MM.1S (cell line): ENCODE results near the gene EPHA2.

Experiments used
- DNase-seq: peaks from one replicate; pipeline ENCODE4 v3.0.0-alpha.2; 2015
- H2AFZ ChIP-seq: fragments of 300-600 bp; sonication (generic); 2 replicates; pipeline ENCODE4 v1.6.0; 2016; ENCODE audit warnings: antibody characterized with exemption, low read length
- H3F3A ChIP-seq: fragments of 300-600 bp; sonication (generic); 2 replicates; pipeline ENCODE4 v1.6.1; 2016; ENCODE audit warnings: mild to moderate bottlenecking, antibody characterized with exemption, low read length, moderate library complexity, mixed read lengths; ENCODE audit not compliant: insufficient read depth
- H3K27ac ChIP-seq: fragments of 300-600 bp; sonication (generic); 2 replicates; pipeline ENCODE4 v1.5.1; 2016; ENCODE audit warnings: mild to moderate bottlenecking, low read length
- H3K27me3 ChIP-seq: fragments of 300-600 bp; sonication (generic); replicated peaks from 2 replicates; pipeline ENCODE4 v1.6.0; 2016; ENCODE audit warnings: low read length; ENCODE audit not compliant: insufficient read depth
- H3K36me3 ChIP-seq: fragments of 300-600 bp; sonication (generic); replicated peaks from 2 replicates; pipeline ENCODE4 v1.6.1; 2016; ENCODE audit warnings: mild to moderate bottlenecking, low read length, mixed read lengths; ENCODE audit not compliant: insufficient read depth
- H3K4me1 ChIP-seq: fragments of 300-600 bp; sonication (generic); 2 replicates; pipeline ENCODE4 v1.6.1; 2016; ENCODE audit warnings: low read length, mixed read lengths
- H3K4me2 ChIP-seq: fragments of 300-600 bp; sonication (generic); 2 replicates; pipeline ENCODE4 v1.6.0; 2016; ENCODE audit warnings: low read depth, low read length
- H3K4me3 ChIP-seq: fragments of 300-600 bp; sonication (generic); 2 replicates; pipeline ENCODE4 v1.5.1; 2016; ENCODE audit warnings: low read length, mixed read lengths
- H3K79me2 ChIP-seq: fragments of 300-600 bp; sonication (generic); 2 replicates; pipeline ENCODE4 v1.6.1; 2016; ENCODE audit warnings: mixed run types, low read length, mixed read lengths
- H3K9ac ChIP-seq: fragments of 300-600 bp; sonication (generic); 2 replicates; pipeline ENCODE4 v1.6.1; 2016; ENCODE audit warnings: low read length, mixed read lengths
- H3K9me2 ChIP-seq: fragments of 300-600 bp; sonication (generic); replicated peaks from 2 replicates; pipeline ENCODE4 v1.6.1; 2016; ENCODE audit warnings: mild to moderate bottlenecking, low read length, mixed read lengths; ENCODE audit not compliant: insufficient read depth
- H3K9me3 ChIP-seq: fragments of 300-600 bp; sonication (generic); replicated peaks from 2 replicates; pipeline ENCODE4 v1.6.1; 2016; ENCODE audit warnings: mild to moderate bottlenecking, low read length, mixed read lengths; ENCODE audit not compliant: insufficient read depth
- H4K20me1 ChIP-seq: fragments of 300-600 bp; sonication (generic); 2 replicates; pipeline ENCODE4 v1.6.1; 2016; ENCODE audit warnings: mild to moderate bottlenecking, low read length, moderate library complexity, mixed read lengths; ENCODE audit not compliant: insufficient read depth
- EZH2 ChIP-seq: fragments of 300-600 bp; sonication (generic); optimal IDR thresholded peaks from 2 replicates; pipeline ENCODE3; 2017; ENCODE audit warnings: low read depth, mild to moderate bottlenecking, antibody characterized with exemption, low read length, mixed read lengths
- EZH2phosphoT487 ChIP-seq: fragments of 300-600 bp; sonication (generic); IDR thresholded peaks from 2 replicates; pipeline ENCODE4 v1.6.1; 2018; ENCODE audit warnings: antibody characterized with exemption, low read length
- TF ChIP-seq, protein P1 (sequence below): fragments of 300-600 bp; sonication (generic); IDR thresholded peaks from 2 replicates; pipeline ENCODE4 v1.5.1; 2016; ENCODE audit warnings: antibody characterized with exemption, low read length, mixed read lengths

The EPHA2 gene

DNA sequence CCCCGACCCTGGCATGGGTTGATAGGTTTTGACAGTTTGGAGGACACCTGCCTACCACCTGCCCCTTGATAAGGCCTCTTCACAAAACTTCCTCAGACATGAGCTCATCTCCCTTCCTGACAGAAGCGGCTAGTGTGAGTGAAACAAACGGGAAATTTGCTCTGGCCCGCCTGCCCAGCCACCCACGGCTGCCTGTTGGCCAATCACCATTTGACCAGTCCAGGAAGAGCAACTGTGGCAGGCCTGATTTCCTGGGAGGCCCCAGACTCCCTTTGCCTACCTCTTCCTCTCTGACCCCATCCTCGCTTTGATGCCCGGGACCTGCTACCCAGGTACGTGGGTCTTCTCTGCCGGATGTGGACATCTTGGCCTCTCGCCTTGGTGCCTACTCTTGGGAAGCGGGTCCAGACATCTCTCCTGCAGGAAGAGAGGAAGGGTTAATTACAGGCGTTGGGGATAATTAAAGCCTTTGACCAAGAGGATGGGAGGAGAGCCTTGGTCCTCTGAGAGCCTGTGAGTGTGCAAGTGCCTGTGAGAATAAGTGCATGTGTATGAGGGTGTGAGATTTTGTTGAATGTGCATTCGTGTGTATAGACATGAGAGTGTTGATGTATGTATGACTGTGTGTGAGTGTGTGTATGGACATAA is 1.1 kb upstream of the EPHA2 start:
- H3K9ac ChIP-seq = no peak overlapping the region
- peaks cover 3% of the 10 kb centered on the region for H3F3A ChIP-seq
- H3K9me3 ChIP-seq = no peaks in the 10 kb centered on the region
- H3K27me3 ChIP-seq = peaks cover 46% of the 10 kb centered on the region
- no peaks in the 10 kb centered on the region for H3K9me2 ChIP-seq
- DNase-seq = no peak
- no peaks in the 10 kb centered on the region for H3K36me3 ChIP-seq
- TF ChIP-seq EZH2phosphoT487 = no peak
- TF ChIP-seq, protein P1, sequence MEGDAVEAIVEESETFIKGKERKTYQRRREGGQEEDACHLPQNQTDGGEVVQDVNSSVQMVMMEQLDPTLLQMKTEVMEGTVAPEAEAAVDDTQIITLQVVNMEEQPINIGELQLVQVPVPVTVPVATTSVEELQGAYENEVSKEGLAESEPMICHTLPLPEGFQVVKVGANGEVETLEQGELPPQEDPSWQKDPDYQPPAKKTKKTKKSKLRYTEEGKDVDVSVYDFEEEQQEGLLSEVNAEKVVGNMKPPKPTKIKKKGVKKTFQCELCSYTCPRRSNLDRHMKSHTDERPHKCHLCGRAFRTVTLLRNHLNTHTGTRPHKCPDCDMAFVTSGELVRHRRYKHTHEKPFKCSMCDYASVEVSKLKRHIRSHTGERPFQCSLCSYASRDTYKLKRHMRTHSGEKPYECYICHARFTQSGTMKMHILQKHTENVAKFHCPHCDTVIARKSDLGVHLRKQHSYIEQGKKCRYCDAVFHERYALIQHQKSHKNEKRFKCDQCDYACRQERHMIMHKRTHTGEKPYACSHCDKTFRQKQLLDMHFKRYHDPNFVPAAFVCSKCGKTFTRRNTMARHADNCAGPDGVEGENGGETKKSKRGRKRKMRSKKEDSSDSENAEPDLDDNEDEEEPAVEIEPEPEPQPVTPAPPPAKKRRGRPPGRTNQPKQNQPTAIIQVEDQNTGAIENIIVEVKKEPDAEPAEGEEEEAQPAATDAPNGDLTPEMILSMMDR = no peak
- TF ChIP-seq EZH2 = no peak
- no peak overlapping the region for H2AFZ ChIP-seq
- no peaks in the 10 kb centered on the region for H4K20me1 ChIP-seq
- no peak overlapping the region for H3K4me2 ChIP-seq
- H3K27ac ChIP-seq = no peak overlapping the region
- H3K4me3 ChIP-seq = no peak overlapping the region
- no peaks in the 10 kb centered on the region for H3K79me2 ChIP-seq
- peaks cover 6% of the 10 kb centered on the region for H3K4me1 ChIP-seq

DNA sequence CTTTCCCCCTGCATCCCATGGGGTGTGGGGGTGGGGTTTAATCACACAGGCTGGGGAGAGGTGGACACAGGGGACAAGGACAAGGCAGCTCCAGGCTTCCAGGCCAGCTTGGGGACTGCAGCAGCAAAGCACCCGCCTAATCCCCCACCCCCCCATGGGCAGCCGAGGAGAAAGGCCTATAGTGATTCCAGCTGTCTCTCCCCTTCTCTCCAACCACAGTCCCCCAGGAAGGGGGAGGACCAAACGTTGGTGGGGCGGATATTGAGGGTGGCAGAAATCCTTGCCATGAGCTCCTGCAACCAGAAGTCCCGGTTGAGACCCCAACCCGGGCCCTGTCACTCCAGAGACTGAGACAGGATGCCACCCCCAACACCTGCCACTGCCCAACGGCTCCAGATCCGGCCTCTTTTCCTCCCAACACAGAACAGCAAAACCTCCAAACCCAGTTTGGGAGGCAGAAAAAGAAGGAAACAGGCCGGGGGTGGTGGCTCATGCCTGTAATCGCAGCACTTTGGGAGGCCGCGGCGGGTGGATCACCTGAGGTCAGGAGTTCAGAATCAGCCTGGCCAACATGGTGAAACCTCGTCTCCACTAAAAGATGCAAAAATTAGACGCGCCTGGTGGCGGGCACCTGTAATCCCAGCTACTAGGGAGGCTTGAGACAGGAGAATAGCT is 1.7 kb downstream of the EPHA2 start:
- H3K27me3 ChIP-seq = peaks cover 68% of the 10 kb centered on the region
- H3K79me2 ChIP-seq = no peaks in the 10 kb centered on the region
- no peak overlapping the region for H2AFZ ChIP-seq
- no peaks in the 10 kb centered on the region for H3K9me3 ChIP-seq
- no peaks in the 10 kb centered on the region for H3F3A ChIP-seq
- no peak overlapping the region for H3K4me2 ChIP-seq
- no peak overlapping the region for H3K9ac ChIP-seq
- H3K9me2 ChIP-seq = no peaks in the 10 kb centered on the region
- H3K4me3 ChIP-seq = no peak overlapping the region
- H3K4me1 ChIP-seq = no peaks in the 10 kb centered on the region
- H3K27ac ChIP-seq = no peak overlapping the region
- TF ChIP-seq EZH2 (no peak), EZH2phosphoT487 (no peak)
- TF ChIP-seq, protein P1 = no peak
- no peaks in the 10 kb centered on the region for H4K20me1 ChIP-seq
- H3K36me3 ChIP-seq = no peaks in the 10 kb centered on the region
- no peak for DNase-seq

DNA sequence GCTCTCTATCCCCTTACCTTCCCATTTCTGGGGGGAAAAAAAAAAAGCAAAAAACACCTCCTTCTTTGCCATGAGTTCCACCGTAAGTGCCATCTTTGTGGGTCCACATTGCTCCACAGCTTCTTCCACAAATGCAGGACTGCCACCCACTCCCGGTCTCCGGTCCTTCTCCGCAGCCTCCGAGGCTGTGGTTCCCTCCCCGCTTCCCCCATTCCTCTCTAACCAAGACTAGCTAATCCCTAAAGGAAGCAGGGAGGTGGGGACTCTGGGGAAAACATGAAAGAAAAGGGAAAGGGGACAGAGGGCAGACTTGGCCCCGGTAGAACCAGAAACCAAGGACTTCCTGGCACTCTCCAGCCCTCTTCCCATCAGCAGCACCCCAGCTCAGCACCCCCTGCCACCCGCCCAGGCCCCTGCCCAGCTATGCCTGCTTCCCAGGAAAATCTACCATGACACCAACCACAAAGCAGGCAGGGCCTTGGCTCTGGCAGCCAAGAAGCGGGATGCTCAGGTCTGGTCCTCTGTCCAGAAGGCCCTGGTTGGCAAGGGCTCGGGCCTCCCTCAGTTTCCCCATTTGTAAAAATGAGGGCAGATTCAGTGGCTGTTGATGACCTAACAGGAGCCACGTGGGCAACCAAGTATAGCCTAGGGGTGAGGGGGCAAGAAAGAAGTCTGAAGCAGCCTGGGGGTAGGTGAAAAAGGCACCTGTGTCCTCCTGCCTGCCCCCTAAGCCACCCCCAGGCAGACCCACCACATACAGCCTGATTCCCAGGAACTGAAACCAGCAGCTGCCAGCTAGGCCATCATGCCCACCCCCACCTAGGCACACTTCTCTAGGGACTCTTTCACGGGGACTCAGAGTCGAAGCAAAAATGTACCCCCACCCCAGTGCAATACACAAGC is 2.5 kb downstream of the EPHA2 start:
- H3K4me3 ChIP-seq = no peak overlapping the region
- no peaks in the 10 kb centered on the region for H4K20me1 ChIP-seq
- no peaks in the 10 kb centered on the region for H3K9me2 ChIP-seq
- TF ChIP-seq, protein P1 = no peak
- TF ChIP-seq EZH2phosphoT487 (no peak), EZH2 (no peak)
- no peaks in the 10 kb centered on the region for H3F3A ChIP-seq
- no peak for DNase-seq
- peaks cover 76% of the 10 kb centered on the region for H3K27me3 ChIP-seq
- H3K4me2 ChIP-seq = no peak overlapping the region
- H3K9me3 ChIP-seq = no peaks in the 10 kb centered on the region
- H3K9ac ChIP-seq = no peak overlapping the region
- H3K27ac ChIP-seq = no peak overlapping the region
- H3K36me3 ChIP-seq = no peaks in the 10 kb centered on the region
- no peak overlapping the region for H2AFZ ChIP-seq
- no peaks in the 10 kb centered on the region for H3K4me1 ChIP-seq
- H3K79me2 ChIP-seq = no peaks in the 10 kb centered on the region
